ENCODE results near the gene PHLPP1.
A peak's percentile ranks its signal among the peaks of the same experiment; 100 is the strongest.

PHLPP1 gene

GRCh38 chr18:62812242-62812641, 96.9 kb downstream of the PHLPP1 start:
- no peak for DNase-seq

GRCh38 chr18:62812876-62813275, 97.5 kb downstream of the PHLPP1 start:
- no peak for DNase-seq

- no peak for DNase-seq
Observed at GRCh38 chr18:62814132-62814759, 98.9 kb downstream of the PHLPP1 start.

- no peak for DNase-seq
Observed at GRCh38 chr18:62825382-62825781, 110.0 kb downstream of the PHLPP1 start.

- no peak for DNase-seq
Observed at GRCh38 chr18:62827397-62827796, 112.1 kb downstream of the PHLPP1 start.

GRCh38 chr18:62828091-62828640, 112.8 kb downstream of the PHLPP1 start:
- DNase-seq = no peak

GRCh38 chr18:62828852-62829251, 113.5 kb downstream of the PHLPP1 start:
- DNase-seq = no peak

GRCh38 chr18:62829936-62830335, 114.6 kb downstream of the PHLPP1 start:
- DNase-seq = no peak

GRCh38 chr18:62832282-62832681, 116.9 kb downstream of the PHLPP1 start:
- no peak for DNase-seq

- DNase-seq = no peak
Observed at GRCh38 chr18:62833494-62833893, 118.2 kb downstream of the PHLPP1 start.

GRCh38 chr18:62834715-62835114, 119.4 kb downstream of the PHLPP1 start:
- no peak for DNase-seq

GRCh38 chr18:62837011-62837410, 121.7 kb downstream of the PHLPP1 start:
- no peak for DNase-seq

GRCh38 chr18:62838475-62839098, 123.2 kb downstream of the PHLPP1 start:
- DNase-seq = no peak

- no peak for DNase-seq
Observed at GRCh38 chr18:62839874-62840713, 124.8 kb downstream of the PHLPP1 start.

- DNase-seq = no peak
Observed at GRCh38 chr18:62841405-62841804, 126.1 kb downstream of the PHLPP1 start.

- no peak for DNase-seq
Observed at GRCh38 chr18:62842898-62843297, 127.6 kb downstream of the PHLPP1 start.

- DNase-seq = peak; percentile 49
Observed at GRCh38 chr18:62844850-62845643, 129.7 kb downstream of the PHLPP1 start.

- no peak for DNase-seq
Observed at GRCh38 chr18:62846313-62846712, 131.0 kb downstream of the PHLPP1 start.

- no peak for DNase-seq
Observed at GRCh38 chr18:62847081-62847480, 131.7 kb downstream of the PHLPP1 start.

- no peak for DNase-seq
Observed at GRCh38 chr18:62848946-62849345, 133.6 kb downstream of the PHLPP1 start.

GRCh38 chr18:62850619-62851306, 135.4 kb downstream of the PHLPP1 start:
- DNase-seq = no peak

GRCh38 chr18:62852851-62853250, 137.5 kb downstream of the PHLPP1 start:
- no peak for DNase-seq
